HG03432 (cell line): ENCODE measurements around the gene PSMD3.
A peak's percentile ranks its signal among the peaks of the same experiment; 100 is the strongest.
"Not testable (repeated sequence)": the region's sequence is repeated elsewhere in the genome, so short reads cannot be mapped to it uniquely, and the experiment has no call there.

ENCODE experiments used
- ATAC-seq: cut with Tn5 transposase; IDR thresholded peaks from one replicate; pipeline ENCODE4 v1.9.1; 2021; ENCODE audit warnings: mild to moderate bottlenecking, moderate library complexity; ENCODE audit not compliant: unreplicated experiment

PSMD3 gene

DNA sequence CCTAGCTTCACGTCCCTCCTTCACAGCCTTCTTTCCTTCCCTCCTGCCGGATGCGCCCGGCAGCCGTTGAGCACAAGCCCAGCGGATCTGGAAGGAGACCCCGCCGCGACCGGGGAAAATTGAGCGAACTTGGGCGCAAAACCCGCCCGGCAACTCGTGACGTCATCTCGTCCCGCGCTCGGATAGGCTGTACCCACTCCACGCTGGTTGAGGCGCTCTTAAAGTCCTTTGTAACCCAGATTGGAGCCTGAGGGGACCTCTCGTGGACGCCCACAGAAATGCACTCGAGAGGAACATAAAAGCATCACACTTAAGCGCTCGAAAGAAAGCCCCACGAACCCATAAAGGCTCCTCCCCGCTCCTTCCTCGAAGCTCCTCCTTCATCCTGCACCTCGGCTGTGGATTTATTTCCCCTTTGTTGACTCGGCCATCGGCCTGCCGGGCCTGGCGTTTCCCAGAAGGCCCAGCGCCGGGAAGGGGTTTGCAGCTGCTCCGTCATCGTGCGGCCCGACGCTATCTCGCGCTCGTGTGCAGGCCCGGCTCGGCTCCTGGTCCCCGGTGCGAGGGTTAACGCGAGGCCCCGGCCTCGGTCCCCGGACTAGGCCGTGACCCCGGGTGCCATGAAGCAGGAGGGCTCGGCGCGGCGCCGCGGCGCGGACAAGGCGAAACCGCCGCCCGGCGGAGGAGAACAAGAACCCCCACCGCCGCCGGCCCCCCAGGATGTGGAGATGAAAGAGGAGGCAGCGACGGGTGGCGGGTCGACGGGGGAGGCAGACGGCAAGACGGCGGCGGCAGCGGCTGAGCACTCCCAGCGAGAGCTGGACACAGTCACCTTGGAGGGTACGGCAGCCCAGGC, at the start of gene PSMD3:
PSMD3 (plus strand) TSS at position 457 of the 856 bp plus-strand sequence; CDS start at position 621, 164 bp downstream.
- peak; percentile 93 for ATAC-seq

DNA sequence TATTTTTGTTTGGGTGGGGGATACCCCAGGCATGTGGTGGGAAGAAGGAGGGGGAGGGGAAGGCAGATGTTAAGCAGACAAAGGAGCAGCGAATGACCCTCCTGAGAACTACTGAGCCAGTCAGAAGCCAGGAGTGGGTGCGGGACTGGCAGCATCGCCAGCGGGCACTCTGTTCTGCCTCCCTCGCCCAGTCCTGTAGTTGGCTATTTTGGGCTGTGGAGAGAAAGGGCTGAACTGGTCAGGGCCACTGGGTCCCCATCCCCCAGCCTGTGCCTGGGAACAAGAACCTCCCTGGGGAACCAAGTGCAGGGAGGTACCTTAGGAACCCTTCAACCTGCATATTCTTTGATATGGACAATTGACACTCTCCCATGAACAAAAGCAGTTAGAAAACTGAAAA, 46.7 kb upstream of the PSMD3 start:
- ATAC-seq = no peak

DNA sequence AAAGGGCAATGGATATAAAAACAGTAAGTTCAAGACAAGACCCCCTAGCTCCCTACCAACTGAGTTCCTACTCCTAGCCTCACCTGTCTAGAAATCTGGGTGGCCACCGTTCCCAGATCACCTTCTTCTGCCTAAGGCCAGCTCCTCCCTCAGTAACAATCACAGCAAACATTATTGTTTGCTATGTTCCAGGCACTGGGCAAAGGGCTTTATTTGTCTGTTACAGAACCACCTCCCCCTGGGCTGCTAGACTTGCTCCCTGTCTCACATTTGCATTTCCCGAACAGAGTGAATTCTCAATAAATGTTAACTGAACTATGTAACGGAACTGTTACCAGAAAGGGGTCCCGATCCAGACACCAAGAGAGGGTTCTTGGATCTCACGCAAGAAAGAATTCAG, 46.3 kb upstream of the PSMD3 start:
- ATAC-seq = no peak

DNA sequence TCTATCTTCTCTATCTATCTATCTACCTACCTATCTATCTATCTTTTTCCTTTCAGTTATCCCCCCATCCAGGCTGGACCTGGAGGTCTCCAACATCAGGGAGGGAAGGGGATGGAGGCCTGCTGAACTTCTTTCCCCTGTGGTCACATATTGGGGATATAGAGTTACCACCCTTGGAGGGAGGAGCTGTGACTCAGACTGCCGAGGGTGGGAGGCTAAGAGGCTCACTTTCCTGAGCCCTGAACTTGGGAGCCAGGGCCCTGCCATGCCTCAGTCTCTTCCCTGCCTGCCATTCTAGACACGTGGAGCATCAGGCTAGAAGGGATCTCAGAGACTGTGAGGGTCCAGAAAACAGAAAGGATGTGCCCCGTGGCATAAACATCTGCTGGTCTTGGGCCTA, 44.7 kb upstream of the PSMD3 start:
- ATAC-seq = no peak

DNA sequence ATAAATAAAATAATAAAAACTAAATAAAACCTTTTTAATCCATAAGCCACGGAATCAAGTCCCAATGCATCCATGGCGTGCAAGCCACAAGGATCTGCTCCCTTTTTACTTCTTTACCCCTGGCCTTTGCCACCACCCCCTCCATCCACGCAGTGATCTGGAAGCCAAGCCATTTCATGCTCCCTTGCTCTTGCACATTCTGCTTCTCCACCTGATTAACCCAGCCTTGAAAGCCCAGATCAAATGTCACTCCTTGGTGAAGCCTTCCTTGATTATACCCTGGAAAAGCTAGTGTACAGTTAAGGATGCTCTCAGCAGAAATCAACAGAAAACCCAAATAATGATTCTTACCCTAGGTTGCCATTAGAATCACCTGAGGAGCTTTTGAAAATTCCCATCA, 43.2 kb upstream of the PSMD3 start:
- ATAC-seq = no peak

DNA sequence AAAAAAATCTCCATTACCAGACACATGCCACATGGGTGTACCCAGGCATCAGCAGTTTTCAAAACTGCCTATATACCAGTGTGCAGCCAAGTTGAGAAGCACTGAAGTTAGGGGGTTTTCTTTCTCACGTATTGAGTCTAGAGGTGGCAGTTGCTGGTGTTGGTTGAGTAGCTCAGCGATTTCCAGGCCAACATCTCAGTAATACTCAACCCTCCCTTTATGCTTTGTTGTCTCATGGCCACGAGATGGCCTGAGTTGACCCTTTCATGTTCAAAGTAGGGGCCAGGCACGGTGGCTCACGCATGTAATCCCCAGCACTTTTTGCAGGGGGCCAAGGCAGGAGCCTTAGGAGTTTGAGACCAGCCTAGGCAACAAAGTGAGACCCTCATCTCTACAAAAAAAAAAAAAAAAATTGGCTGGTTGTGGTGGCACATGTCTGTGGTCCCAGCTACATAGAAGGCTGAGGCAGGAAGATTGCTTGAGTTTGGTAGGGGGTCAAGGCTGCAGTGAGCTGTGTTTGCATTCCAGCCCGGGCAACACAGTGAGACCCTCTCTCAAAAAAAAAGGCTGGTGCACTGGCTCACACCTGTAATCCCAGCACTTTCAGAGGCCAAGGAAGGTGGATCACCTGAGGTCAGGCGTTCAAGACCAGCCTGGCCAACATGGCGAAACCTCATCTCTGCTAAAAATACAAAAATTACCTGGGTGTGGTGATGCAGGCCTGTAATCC, 42.3 kb upstream of the PSMD3 start:
- peak; percentile 46 for ATAC-seq

DNA sequence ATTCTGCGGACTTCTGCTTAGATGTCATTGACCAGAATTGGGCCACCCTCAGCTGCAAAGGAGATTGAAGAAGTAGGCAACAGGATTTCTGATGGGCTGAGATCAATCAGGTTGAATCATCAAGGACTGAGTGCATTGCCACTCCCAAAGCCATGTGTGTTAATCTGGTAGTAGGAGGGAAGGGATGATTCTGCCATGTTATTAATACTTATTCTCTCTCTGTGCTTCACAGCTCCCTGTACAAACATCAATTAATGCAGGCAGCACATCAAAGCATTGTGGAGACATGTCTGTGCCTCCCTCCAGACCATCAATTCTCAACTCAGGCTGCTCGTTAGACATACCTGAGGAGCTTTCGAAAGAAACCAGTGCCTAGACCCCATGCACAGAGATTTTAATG, 41.5 kb upstream of the PSMD3 start:
- ATAC-seq = no peak

DNA sequence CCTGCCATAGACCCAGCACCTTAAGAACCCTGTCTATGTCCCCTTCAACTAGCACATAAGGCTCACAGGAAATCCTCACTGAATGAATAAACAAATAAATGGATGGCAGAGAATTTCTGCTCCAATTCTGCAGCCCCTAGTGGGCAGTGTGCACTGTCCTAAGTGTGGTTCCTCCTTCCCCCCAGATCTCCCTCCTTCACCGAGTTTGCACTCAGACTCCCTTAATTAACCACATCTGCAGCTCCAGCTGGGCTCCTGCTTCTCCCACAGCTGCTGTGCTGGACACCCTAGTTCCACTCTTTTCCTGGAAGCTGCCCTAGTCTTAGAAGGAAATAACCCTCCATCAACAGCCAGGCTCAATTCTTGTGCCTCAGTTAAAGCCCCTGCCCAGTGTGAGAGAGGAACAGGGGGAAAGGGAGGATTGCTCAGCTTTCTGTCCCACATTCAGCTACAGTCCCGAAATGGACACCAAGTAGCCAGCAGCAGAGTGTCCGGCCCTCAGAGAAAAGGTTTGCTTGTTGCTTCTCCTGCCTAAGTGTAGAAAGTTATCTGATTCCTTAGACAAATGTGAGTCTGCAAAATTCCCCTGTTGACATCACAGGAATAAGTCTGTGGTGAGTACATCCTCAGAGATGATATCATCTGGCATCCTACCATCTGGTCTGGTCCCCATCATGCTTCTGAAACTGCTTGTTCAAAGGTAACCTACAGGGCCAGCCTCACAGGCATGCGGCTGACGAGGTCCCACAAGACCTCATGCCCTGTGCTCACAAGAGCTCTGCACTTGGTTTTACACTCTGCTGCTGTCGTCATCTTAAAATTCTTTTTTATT, 40.8 kb upstream of the PSMD3 start:
- peak; percentile 64 for ATAC-seq

DNA sequence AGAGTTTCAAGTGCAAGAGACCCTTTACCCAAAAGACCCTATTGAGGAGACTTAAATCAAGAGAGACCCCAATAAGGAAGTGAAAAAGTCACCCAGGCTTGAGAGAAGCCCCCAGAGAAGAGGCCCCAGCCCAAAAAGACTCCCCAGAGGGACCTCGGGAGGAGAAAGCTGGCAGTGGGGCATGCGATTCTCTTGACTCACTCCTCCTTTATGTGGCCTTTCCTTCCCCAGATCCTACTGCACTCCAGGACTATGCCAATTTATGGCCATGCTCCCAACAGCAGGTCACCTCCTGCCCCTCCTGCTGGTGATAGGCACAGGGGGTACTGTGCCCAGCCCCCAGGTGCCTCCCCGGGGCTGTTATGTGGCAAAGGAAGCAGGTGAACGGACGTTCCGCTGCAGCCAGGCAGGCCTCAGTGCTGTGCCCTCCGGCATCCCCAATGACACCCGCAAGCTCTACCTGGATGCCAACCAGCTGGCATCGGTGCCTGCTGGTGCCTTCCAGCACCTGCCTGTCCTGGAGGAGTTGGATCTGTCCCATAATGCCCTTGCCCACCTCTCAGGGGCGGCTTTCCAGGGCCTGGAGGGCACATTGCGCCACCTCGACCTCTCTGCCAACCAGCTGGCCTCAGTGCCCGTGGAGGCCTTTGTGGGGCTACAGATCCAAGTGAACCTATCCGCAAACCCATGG, 36.8 kb upstream of the PSMD3 start:
- ATAC-seq = no peak

DNA sequence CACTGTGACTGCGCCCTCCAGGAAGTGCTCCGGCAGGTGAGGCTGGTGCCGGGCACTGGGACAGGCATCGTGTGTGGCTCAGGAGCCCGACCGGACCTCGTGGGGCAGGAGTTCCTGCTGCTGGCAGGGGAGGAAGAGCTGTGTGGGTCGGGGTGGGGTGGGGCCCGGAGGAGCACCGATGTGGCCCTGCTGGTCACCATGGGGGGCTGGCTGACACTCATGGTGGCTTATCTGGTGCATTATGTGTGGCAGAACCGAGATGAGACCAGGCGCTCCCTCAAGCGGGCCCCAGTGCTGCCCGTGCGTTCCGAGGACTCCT, 36.3 kb upstream of the PSMD3 start:
- no peak for ATAC-seq

DNA sequence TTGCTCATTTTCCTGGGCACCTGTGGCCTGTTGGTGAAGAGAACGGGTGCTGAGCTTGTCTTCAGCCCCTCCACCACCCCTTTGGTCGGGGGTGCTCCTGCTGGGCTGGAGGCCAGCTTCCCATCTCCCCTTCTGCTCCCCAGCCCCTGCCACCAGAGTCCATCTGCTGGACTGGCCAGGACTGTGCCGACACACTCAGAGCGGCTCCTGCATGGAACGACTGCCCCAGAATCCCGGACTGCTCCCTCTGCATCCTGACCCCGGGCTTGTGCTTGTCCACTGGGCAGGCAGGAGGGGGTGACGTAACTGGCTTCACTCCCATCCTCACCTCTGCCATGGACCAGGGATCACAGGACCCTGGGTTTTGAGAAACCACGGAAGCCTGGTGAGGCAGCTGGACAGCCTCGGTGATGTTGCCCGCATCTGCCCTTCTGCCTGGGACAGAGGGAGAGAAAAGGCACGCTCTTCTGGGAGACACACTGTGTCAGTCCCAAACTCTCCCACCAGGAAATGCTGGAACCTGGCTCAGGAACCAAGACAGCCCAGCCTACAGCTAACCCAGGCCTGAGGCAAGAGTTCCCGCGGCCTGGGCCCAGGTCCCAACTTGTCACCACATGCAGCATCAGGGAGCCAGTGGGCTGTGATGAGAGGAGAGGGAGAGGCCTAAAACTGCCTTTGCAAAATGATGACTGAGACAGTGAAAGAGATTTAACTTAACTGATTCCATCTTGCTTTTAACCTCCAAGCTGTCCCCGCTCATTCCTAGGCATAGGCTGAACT, 33.9 kb upstream of the PSMD3 start:
- ATAC-seq = no peak

DNA sequence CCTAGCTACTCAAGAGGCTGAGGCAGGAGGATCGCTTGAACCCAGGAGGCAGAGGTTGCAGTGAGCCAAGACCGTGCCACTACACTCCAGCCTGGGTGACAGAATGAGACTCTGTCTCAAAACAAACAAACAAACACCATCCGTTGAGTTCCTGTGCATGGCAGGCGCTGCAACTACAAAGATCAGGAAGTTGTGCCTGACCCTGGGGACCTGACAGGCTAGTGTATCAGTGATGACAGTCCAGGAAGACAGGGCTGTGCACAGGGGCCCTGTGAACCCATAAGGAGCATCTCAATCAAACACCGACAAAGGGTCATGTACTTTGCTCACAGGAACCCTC, 32.1 kb upstream of the PSMD3 start:
- not testable (repeated sequence) for ATAC-seq

DNA sequence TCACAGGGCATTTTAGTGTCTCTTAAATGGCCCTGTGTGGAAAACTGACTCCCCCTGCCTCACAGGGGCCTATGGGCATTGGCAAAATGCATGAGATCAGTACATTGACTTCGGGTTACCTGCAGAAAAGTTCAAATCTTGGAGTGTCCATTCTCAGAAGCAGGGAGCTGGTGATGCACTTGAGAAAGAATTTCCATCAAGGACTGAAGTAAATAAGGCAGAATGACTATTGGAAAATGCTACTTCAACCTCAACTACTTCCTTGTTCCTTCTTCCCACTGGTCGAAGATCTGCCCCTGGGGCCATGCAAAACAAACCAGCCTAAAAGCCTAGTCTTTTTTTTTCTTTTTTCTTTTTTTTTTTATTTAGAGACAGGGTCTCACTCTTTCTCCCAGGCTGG, 31.6 kb upstream of the PSMD3 start:
- no peak for ATAC-seq

DNA sequence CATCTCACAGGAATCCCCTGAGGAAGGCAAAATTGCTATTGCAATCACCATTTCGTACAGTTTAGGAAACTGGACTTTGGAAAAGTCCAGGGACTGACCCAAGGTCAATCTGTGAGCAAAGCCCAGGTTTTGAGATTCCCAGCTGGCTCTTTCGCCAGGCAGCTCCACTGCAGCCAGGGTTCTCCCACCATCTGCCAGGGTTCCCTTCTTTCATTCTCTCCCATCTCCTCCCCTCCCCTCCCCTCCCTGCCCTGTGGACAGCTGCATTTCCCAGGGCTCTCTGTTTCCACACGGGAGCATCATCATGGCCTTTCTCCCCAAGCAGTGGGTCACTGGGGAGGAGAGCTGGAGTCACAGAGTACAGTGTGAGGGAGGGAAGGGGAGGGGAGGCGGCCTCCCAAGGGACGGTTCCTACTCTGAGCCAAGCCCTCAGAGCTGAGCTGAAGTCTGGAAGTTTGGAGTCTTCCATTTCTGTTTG, 29.7 kb upstream of the PSMD3 start:
- ATAC-seq = no peak

DNA sequence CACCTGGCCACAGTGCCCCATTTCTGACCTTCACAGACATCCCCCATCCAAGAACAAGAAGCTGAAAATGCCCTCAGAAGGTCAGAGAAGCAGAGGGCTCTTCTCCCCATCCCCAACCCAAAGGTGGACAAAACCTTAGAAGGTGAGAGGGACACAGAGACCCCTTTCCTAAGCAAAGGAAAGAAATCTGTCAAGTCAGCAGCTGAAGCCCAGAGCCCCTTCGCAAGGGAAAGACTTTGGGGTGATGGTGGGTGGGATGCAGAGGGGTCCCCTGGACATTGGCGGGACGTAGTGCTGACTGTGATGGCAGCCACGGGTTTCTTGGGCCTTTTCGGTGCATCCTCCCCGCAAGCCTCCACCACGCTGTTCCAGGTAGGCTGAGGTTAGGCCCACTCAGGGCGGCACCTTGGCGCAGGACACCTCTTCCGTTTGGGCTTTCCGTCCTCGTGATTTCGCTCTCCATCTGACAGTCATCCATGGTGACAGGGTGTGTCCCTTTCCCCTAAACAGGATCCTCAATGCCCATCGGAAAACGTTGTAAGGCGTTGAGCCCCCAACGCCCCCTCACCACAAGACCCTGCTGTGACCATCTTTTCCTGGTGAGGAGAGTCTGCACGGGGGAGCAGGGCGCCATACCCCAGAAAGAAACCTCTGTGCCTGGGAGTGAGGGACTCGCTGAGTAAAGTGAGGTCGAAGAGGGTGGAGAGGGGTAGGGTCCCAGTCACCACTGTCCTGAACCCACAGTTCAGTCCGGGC, 28.5 kb upstream of the PSMD3 start:
- peak; percentile 34 for ATAC-seq

DNA sequence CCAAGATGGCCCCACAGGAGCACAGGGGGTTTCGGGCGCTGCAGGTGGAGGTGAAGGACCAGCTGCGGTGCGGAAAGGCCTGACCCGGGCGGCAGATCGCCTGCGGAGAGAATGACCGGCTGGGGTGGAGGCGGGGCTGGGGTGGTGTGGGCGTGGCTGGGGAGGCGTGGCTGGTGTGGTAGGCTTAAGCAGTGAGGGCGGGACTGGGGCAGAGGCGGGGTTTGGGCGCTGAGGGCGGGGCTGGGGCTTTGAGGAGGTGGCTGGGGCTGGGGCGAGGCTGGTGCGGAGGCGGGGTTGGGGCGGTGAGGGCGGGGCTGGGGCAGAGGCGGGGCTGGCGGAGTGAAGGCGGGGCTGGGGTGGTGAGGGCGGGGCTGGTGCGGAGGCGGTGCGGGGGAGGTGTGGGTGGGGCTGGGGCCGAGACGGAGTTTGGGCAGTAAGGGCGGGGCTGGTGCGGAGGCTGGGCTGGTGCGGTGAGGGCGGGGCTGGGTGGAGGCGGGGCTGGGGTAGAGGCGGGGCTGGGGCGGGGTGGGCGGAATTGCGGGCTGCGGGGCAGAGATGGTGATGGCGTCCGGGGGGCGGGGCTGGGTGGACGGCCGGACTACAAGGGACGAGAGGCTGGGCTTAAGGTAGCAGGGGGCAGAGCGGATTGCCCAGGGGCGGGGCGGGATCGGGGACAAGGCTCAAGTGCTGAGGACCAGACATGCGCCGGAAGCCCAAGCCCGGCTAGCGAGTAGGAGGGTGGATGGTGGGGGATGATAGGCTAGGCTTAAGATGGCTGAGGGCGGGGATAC, 27.7 kb upstream of the PSMD3 start:
- ATAC-seq = peak; percentile 79

DNA sequence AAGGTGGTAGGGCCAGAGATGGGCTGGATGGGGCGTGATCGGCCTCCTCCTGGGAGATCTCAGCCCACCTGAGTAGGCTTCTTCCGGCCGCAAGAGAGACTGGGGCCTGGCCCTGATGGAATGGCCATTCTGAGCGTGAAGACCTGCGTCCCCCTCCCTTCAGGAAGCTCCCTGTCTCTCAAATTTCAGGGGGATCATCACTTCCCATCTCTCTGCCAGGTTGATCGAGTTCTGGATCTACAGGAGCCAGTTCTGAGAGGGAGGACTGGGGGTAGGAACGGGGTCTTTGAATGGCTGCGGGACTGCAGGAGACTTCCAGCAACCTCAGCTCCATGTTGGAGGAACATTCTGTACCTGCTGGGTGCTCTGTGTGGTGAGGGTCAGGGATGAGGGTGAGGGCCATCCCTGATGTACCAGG, 27.1 kb upstream of the PSMD3 start:
- ATAC-seq = no peak

DNA sequence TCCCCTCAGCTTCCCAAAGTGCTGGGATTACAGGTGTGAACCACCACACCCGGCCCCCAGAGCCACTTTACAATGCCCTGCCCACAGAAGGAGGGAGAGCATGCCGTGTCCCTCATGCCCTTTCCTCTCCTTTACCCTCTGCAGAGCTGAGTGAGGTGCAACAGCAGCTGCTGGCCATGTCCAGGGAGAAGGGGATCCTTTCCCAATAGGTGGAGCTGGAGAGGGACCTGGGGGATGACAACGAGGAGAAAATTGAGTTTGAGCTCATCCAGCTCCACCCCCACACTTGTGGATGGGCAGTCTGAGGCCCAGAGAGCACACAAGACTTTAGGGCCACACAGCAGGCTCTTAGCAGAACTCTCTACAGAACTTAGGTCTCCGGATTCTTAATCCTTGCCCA, 25.7 kb upstream of the PSMD3 start:
- no peak for ATAC-seq
